ENCODE data around the gene FAAP100.
A peak's percentile ranks its signal among the peaks of the same experiment; 100 is the strongest.

- peak in 1 of 2 donors; percentile 45 for TF ChIP-seq POLR2AphosphoS5 (IDR thresholded peaks at IDR 0.05; ENCODE audit: insufficient read depth in 1 of 2, low read depth in 1 of 2)
- TF ChIP-seq, protein P1, sequence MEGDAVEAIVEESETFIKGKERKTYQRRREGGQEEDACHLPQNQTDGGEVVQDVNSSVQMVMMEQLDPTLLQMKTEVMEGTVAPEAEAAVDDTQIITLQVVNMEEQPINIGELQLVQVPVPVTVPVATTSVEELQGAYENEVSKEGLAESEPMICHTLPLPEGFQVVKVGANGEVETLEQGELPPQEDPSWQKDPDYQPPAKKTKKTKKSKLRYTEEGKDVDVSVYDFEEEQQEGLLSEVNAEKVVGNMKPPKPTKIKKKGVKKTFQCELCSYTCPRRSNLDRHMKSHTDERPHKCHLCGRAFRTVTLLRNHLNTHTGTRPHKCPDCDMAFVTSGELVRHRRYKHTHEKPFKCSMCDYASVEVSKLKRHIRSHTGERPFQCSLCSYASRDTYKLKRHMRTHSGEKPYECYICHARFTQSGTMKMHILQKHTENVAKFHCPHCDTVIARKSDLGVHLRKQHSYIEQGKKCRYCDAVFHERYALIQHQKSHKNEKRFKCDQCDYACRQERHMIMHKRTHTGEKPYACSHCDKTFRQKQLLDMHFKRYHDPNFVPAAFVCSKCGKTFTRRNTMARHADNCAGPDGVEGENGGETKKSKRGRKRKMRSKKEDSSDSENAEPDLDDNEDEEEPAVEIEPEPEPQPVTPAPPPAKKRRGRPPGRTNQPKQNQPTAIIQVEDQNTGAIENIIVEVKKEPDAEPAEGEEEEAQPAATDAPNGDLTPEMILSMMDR (IDR thresholded peaks at IDR 0.05), result no peak
Observed at GRCh38 chr17:81513753-81514488, 38.2 kb downstream of the FAAP100 start.

Data from vagina (tissue), 2 donors.